Upper lobe of left lung (tissue), 4 donors: ENCODE data around the gene AP4M1.
"Not testable (repeated sequence)": the region's sequence is repeated elsewhere in the genome, so short reads cannot be mapped to it uniquely, and the experiment has no call there.

ENCODE experiments used
- CTCF ChIP-seq, 6 experiments: fragments of 450-650 bp in 4 of 6; fragments of 200-600 bp in 2 of 6; sonication (generic) in 2 of 6; IDR thresholded peaks; one replicate each; pipeline ENCODE4 v1.5.1; 2016 to 2019; ENCODE audit warnings: antibody characterized with exemption in 6 of 6
- EP300 ChIP-seq, 4 donors: sonication (generic); formaldehyde crosslinking; IDR thresholded peaks; one replicate each; pipeline ENCODE4 v1.5.1; 2017; ENCODE audit warnings: antibody characterized with exemption in 4 of 4, control low read depth in 2 of 4
- POLR2A ChIP-seq, 4 donors: fragments of 450-650 bp; IDR thresholded peaks; one replicate each; pipeline ENCODE4 v1.5.1; 2016 to 2017; ENCODE audit warnings: antibody characterized with exemption in 4 of 4, mild to moderate bottlenecking in 2 of 4
- POLR2AphosphoS5 ChIP-seq, 2 donors: sonication (generic); formaldehyde crosslinking; IDR thresholded peaks; one replicate each; pipeline ENCODE4 v1.5.1; 2017; ENCODE audit warnings: antibody characterized with exemption in 2 of 2

- TF ChIP-seq CTCF, POLR2A, EP300, POLR2AphosphoS5 (IDR thresholded peaks at IDR 0.05): not testable (repeated sequence)
Observed at GRCh38 chr7:100146350-100146749, 44.9 kb downstream of the AP4M1 start.
